Ammon's horn (tissue), 1 donor: ENCODE data around the gene CASK.

Experiments used
- DNase-seq: peaks from one replicate; pipeline ENCODE4 v3.0.0-alpha.2; 2016; ENCODE audit warnings: low spot score

CASK gene

DNA sequence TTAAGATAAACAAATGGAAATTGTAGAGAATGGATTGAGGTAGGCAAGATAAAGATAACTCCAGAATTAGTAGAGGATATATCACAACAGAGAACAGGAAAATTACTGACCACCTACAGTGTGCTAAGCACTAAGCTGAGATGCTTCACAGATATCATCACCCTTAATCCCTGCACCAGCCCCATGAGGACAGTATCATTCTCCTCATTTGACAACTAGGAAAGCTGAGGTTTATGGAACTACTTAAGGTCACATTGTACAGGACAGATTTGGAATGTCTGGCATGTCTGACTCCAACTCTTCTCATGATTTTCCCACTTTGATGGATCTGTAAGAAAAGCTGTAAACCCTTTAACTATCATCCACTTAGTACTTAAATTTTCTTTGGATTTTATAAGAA, 95.5 kb downstream of the CASK start:
- no peak for DNase-seq

DNA sequence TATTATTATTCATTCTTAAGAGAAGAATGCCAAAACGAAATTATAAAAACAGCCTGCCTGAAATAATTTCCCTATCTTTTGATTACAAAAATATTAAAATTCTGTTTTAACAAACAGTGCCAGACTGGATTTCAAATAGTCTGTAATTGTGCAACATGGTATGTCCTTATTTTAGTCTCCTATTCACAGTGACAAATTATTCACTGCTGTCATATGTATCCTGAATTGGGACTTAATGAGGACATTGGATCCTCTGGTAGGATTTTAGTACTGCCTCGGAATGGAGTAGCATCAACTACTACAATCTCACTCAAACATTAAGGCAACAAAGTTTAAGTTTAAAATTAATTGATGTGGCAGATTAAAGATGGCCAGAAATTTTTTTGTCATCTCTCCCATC, 97.6 kb downstream of the CASK start:
- no peak for DNase-seq

DNA sequence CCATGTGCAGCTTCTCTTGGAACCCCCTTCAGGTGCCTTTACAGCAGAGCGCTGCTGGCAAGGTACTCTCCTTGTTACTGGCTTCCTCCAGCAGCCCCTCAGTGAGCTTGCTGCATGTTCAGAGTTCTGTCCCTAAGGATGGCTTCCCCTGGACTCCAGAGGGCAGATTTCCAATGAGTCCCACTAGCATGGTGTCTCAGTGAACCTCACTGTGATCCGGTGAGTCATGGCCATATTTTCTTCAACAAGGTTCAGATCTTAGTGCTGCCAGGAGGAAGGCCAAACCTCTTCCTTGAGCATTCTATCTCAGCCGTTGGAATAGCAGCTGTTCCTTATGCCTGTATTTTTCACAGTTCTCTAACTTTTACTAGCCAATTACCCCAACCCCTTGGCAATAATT, 98.8 kb downstream of the CASK start:
- no peak for DNase-seq

DNA sequence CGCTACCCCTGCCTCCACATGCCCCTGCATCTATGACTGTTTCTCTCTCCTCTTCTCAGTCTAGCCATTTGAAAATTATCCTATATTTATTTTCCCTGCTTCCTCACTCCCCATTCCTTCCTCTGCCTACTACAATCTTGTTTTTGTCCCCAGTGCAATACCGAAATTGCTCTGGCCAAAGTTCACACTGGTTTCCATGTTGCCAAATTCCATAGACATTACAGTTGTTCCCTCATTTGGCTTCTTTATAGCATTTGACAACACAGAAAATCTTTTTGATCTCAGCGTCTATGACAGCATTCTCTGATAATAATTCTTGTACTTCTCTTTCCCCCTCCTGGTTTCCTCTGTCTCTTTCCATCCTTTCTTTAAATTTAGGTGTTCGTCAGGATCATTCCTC, 100.0 kb downstream of the CASK start:
- no peak for DNase-seq

DNA sequence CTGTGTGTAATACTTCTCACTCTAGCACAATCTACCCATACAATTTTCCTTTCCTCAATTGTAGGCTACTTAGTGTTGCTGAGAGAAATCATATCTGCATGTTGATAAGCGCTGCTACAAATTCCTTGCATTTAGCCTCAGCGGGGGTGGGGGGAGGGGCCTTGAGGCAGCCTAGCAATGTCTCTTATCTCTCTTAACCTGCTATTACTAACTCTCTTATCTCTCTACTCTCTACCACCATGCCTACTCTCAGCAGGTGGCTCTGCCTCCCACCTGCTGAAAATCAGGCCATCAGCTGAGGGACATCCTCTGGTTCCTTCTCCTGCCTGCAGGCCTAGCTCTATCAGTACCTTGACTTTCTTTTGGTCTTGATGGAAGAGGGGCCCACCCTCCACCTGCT, 100.5 kb downstream of the CASK start:
- no peak for DNase-seq

DNA sequence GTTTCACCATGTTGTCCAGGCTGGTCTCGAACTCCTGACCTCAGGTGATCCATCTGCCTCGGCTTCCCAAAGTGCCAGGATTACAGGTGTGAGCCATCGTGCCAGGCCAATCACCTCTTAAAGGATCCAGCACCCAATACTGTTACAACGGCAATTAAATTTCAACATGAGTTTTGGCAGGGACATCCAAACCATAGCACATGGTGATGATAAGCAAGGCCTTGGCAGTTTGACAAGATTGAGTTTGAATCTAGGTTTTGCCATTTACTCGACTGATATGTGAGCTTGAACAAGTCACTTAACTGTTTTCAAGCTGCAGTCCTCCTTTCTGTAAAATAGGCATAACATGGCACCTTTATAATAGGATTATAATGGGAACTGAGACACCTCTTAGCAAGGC, 115.3 kb downstream of the CASK start:
- no peak for DNase-seq

DNA sequence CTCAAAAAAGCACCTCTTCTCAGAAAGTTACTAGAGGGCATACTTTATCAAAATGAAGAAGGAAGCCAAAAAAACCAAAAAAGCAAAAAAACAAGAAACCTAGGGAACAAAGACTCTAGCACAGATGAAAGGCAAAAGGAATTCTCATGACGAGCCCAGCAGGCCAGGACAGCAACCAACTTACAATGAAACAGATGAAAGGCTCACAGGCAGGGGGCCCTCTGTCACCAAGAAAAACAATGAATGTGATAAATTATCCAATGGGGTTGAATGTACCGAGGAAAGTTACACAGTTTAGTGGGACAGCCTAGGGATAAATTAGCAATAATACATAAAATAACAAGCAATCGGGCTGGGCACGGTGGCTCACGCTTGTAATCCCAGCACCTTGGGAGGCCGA, 120.4 kb downstream of the CASK start:
- no peak for DNase-seq

DNA sequence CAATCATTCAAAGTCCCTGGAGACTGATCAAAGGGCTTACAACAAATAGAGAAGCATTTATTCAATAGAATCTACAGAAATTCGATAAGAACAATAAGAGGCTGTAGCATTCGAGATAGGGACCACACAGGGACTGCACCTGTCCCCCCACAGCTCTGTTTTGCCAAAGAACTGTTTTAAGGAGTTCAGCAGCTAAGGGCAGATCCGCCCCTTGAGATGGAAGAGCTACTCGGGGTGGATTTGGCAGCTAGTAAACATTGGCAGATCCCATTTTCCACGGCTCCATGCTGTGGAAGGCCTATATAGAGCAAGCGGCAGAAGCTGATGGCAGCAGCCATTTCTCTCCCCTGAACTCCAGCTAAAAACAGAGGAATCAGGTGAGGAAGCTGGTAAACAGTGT, 123.7 kb downstream of the CASK start:
- DNase-seq: no peak

DNA sequence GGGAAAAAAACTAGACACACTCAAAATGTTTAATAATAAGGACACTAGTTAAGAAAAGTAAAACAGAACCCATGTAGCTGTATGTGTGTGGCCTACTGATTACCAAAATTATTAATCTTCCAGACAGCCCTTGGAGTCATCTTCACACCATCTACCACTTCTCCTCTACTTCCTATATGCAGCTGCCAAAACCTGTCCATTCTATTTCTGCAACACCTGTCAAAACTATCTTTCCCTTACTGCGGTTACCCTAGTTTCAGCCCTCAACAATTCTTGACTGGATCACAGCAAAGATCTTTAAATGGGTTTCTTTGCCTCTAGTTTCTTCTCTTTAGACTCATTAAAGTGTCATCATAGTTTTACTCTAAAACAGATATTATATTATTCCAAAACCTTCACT, 126.8 kb downstream of the CASK start:
- no peak for DNase-seq

DNA sequence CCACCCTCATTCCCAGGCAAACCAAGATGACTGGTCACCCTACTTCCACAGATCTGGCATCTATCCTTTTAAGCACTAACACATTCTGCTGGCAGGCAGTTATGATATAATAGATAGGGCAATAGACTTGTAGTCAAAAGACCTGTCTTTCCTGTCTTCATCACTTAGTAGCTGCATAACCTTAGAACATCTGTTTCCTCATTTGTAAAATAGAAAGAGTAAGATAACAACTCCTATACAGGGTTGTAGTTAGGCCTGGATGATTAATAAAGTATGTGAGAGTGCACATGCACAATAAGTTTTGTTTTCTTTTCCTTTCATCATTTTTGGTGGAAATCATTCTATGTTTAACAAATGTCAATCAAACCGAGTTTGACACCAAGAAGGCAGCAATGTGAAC, 127.3 kb downstream of the CASK start:
- no peak for DNase-seq

DNA sequence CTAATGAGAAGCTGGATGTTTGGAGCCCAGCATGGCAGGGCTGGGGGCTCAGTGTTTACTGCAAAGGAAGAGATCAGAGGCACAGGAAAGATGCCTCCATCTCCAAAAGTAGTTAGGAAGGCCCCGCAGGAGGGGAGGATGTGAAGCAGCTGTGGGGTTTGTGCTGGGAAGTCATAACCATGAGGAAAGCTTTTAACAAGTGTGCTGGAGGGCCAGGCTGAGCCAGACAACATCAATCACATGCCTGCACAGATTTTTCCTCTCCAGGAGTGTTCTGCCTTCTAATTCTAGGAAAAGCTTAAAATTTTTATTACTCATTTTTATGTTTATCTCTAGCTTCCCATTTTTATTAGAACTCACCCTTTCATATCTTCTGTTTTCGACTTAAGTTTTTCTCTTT, 134.0 kb downstream of the CASK start:
- no peak for DNase-seq

DNA sequence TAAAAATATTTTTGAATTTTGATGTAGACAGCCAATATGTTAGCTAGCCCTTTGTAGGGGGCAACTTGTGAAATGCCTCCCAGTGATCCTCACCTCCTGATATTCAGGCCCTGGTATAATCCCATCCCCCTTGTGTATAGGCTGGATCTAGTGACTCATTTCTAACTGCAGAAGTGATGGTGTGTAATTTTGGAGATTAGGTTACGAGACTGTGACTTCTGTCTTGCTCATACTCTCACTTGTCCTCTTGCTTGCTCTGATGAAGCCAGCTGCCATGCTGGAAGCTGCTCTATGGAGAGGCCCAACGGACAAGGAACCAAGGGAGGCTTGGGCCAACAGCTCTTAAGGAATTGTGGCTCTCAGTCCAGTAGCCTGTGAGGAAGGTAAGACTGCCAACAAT, 137.7 kb downstream of the CASK start:
- DNase-seq: no peak

DNA sequence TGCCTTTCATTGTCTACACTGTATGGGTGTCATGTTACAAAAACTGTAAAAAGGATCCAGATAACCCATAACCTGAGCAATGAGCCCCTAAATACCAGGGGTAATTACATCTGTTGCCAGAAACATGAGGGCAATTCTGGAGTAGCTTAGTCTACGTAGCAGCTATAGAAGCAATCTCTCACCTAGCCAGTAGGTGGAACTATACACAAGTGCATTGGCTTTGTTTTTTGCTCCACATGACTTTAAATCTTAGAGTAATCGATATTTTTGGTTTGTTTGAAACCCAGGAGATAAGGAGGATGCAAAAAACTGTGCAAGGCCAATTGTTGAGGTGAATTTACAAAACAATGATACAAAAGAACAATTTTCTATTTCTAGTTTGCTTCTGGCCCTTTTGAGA, 141.9 kb downstream of the CASK start:
- peak; percentile 17 for DNase-seq

DNA sequence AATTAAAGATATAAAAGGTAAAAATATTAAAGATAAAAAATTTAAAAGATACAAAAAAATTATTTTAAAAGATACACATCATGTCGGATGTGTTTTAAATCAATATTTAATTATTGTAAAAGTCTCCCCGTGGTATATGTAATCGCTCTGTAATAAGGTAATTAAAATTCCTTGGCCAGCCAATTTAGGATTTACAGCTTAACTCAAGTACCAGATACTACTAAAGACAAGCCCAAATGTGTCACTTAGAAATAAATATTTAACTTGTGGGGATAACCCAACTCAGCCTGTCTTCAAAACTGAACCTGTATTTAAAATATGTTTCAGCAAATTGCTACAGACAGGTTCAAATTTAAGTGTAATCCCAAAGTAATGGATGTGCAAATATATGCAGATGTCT, 143.4 kb downstream of the CASK start:
- DNase-seq: no peak

DNA sequence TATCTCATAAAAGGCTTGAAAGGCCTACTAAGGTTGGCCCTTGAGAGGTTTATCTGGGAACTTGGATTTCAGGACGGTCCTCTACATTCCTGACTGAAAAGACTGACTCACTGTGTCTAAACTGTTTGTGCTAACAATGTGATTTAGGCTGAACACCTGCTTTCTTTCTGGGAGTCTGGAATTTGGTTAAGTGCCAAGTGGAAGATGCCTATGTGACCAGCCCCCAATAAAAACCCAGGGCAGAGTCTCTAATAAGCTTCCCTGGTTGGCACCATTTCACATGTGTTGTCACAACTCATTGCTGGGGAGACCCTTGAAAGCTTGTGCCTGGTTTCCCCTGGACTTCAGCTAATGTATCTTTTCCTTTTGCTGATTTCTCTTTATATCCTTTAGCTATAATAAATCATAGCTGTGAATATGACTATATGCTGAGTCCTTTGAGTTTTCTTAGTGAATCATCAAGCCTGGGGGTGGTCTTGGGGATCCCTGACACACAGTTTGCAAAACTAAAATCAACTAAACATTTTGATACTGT, 144.3 kb downstream of the CASK start:
- DNase-seq: no peak

DNA sequence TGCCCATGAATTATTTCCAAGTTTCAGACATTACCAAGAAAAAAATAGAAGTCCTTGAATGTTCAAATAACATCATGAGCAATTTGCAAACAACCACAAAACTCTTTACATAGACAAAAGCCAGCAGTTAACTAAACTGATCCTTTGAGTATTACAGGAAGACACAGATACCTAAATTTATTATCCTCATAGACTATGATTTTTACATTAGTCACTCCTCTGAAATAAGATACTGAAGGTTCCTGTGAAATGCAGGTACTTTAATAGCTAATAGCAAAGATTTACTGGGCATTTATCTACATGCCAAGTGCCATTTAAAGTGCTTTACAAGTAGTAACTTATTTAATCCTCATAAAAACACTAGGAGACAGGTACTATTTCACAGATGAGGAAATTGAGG, 161.7 kb downstream of the CASK start:
- DNase-seq: no peak

DNA sequence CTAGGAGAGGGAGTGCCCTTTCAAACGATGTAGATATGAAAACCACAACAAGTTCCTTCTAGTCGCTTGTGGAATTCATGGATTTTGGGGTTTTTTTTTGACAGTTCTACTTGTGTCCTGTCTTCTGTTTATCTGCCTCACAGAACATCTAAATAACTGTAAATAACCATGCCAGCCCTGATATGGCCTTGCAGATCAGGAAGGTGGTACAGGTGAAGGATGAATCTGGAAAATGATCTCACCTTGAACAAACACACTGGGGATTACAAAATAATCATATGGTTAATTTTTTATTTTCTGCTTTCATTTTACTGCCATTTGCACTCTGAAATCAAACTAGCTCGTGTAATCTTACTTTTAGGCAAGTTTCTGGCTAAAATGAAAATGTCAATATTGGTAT, 162.2 kb downstream of the CASK start:
- DNase-seq: no peak

DNA sequence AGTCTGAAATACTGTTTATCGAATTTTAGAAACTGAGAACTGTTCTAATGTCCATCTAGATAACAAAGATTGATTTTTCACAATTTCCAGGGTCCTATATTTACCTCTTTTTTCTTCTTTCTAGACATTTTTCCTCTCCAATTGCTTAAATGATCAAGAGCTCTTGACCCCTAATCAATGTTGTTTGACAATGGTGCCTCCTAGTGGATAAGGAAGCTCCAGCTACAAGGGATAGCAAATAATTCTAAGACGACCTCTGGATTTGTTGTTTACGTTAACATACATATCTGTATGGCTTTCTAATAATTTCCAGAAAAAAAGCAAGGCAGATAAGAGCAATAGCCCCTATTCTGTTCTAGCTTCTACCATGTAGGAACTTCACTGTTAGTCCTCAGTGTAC, 163.5 kb downstream of the CASK start:
- DNase-seq: peak; percentile 20

DNA sequence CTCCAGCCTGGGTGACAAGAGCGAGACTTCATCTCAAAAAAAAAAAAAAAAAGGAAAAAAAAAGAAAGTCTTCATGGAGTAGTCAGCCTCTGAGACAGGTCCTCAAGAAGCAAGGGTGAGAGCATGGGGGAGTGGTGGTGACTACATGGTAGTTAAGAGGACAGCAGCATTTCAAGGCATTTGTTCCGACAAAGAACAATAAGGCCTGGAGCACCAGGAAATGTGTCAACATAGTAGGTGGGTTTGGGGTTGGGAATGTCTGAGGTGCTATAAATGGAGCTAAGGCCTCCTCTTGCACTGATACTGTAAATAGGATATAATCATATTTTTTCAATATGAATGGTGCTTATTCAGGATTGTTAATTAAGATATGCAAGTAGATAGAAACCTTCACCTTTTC, 165.0 kb downstream of the CASK start:
- no peak for DNase-seq

DNA sequence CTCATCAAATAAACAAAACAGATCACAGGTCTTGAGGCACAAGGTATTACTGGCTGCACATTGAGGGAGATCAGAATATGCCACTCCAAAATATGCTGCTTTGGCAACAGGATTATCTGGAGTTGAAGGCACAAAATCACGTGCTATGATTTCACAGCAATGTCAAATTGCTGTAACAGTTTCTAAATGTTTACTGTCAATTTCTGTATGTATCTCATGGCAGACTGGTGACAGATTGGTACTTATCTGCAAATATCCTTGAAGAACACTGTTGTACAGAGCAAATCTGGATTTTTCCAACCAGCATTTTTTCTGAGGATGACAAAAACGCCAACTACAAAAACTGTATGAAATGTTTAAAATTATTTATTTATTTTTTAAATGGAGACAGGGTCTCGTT, 172.6 kb downstream of the CASK start:
- DNase-seq: no peak

DNA sequence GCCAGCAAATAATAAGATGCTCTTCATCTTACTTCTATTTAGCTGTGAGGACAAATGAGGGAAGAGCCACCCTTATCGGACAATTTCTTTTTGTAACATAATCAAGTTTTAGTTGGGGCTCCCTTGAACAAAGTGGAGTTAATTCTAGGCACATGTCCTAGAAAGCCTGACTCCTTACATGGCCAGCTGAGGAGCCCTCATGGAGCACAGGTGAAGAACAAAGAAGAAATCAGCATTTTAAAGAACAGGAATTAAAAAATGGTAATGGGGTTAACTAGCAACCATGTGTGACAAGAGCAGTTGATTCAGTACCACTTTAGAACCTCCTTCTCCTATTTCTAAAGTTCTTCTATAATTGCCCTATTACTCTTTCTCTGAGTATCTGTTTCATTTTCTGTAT, 183.5 kb downstream of the CASK start:
- DNase-seq: no peak

DNA sequence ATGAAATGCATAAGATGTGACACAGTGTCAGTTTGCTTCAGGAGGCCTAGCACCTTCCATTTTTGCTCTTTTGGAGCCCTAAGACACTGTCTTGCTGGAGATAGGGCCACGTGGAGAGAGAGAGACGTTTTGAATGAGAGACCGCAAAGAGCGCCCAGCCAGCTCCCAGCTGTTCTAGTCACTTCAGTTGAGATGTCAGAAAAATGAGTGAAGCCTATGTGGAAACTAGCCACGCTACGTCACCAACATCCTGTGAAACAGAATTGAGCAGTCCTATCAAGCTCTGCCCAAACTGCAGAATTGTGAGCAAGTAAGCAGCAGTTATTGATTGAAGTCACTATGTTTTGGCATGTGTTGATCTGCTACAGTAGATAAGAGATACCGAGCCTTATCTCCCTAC, 186.3 kb downstream of the CASK start:
- no peak for DNase-seq

DNA sequence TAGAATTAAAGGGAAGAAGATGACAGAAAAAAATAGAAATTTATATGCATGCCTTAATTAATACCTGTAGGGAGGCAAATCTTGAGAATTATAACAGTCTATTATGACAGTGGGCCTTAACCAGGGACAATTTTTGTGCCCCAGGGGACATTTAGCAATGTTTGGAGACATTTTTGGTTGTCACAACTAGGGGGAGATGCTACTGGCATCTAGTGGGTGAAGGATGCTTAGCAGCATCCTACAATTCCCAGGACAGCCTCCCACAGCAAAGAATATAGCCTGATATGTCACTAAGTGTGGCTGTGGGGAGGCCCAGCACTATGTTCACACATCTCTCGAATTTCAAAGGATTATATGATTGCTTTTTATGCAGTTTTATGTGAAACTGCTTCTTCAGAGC, 188.8 kb downstream of the CASK start:
- peak; percentile 44 for DNase-seq

DNA sequence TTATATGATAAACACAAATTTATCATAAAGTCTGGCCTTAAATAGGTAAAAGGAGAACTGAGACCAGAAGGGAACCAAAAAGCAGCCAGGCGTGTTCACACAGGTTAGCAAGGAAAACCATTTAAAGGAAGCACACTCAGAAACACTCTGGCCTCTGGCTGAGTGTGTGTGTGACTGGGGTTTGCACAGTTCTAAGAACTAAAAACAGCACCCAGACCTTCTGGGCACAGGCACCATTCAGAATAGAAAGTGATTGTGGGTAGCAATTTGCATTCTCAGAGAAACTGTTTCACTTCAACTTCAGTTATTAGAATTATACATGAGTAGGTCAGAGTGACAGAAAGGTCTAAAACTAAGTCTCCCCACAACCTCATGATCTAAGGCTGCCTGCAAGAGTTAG, 189.4 kb downstream of the CASK start:
- DNase-seq: peak; percentile 8

DNA sequence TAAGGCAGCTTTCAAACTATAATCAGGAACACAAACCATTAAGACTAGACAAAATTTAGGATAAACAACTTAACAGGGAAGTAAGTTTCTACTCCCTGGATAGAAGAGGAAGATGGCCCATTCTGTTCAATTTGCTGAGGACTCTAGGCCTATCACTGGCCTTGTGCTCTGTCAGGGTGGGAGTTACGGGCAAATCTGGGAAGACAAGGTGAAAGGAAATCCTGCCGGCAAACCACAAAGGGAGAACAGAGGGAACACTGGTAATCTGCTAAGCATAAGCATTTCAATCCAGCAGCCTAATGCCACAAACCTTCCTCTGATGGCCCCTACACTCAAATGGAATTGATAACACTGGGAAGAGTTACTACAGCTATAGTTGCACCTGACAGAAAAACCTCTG, 191.1 kb downstream of the CASK start:
- no peak for DNase-seq
